CD4-positive, alpha-beta T cell treated with Interleukin-2 at 100 ng/mL for 4 hours (primary cell): Measurements from ENCODE around the gene TSFM.

ENCODE experiments used
- DNase-seq: peaks from one replicate; pipeline ENCODE4 v3.0.0-alpha.2; 2020; ENCODE audit warnings: low spot score

TSFM gene

DNA sequence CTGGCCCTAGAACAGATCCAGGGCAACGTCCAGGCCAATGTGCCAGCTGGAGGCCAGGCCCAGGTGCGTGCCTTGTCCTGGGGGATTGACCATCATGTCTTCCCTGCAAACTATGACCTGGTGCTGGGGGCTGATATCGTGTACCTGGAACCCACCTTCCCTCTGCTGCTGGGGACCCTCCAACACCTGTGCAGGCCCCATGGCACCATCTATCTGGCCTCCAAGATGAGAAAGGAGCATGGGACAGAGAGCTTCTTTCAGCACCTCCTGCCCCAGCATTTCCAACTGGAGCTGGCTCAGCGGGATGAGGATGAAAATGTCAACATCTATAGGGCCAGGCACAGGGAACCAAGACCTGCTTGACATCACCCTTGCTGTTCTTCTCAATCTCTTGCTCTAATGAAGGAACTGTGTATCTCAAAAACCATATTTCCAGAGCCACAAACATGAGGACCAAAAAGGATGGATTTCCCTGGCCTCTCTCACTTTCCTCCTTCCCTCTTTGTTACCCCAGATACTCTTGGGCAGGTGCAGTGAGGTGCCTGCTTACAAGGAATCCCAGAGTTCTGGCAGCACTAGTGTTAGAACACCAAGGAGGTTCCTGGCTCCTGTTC lies 2.2 kb upstream of the TSFM start:
- DNase-seq: no peak

DNA sequence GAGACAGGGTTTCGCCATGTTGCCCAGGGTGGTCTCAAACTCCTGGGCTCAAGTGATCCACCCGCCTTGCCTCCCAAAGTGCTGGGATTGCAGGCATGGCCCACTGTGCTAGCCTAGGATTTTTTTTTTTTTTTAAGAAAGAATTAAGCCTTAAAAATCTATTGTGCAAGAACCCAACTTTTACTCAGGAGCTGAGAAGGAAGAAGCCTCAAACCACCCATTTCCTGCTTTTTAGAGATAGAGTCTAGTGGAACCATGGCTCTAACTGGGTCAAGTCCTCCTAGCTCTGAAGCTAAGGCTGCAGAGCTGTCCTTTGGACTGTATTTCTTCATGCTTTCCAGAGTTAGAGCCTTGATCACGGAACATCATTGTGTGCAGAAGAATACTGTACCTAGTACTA lies 1.3 kb upstream of the TSFM start:
- DNase-seq: no peak

DNA sequence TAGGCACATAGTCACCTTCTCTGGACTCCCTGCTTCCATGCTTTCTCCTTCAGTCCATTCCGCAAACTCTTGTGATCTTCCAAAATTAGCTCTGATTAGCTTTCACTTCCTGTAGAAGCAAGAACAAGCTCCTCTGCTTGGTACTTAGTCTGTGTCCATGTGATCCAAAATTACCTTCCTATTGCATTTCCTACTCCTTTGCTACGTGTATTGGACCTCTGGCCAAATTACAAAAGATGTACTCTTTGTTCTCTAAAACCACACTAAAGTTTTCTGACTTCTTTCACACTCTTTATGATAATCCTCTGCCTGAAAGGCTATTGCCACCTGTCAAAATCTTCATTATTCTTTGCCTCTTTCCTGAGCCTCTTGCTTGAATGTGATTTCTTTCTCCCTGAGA lies 786 bp upstream of the TSFM start:
- DNase-seq: no peak

DNA sequence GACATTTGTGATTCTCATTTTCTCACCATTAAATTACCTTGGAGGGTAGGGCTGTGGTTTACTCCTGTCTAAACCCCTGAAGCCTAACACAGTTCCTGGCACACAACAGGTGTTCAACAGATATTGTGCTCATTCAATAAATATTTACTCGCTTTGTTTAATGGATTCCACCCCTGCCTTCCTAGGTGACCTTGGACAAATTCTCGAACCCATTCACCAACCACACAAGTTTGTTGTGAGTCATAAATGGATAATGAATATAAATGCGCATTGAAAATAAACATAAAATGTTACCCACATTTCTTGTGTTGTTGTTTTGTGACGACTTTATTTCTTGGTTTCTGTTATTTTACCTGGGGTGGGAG lies 362 bp upstream of the TSFM start:
- no peak for DNase-seq

DNA sequence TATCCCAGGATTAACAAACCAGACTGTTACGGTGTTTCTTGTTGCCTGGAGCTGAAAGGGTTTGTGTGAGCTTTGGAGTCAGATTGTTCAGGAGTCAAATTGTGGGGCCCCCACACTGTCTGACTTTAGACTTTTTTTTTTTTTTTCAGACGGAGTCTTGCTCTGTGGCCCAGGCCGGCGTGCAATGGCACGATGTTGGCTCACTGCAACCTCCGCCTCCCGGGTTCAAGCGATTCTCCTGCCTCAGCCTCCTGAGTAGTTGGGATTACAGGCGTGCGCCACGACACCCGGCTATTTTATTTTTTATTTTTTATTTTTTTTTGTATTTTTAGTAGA lies 847 bp downstream of the TSFM start:
- no peak for DNase-seq

DNA sequence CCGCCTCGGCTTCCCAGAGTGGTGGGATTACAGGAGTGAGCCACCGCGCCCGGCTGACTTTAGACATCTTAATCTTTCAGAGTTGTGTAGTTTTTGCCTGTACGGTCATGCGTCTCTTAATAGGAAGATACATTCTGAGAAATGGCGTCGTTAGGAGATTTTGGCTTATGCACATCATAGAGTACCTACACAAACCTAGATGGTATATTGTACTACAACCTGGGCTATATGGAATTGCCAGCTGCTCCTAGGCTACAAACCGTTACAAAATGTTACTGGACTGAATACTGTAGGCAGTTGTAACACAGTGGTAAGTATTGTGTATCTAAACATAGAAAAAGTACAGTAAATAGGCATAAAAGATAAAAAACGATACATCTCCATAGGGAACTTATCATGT lies 1.3 kb downstream of the TSFM start:
- DNase-seq: no peak

DNA sequence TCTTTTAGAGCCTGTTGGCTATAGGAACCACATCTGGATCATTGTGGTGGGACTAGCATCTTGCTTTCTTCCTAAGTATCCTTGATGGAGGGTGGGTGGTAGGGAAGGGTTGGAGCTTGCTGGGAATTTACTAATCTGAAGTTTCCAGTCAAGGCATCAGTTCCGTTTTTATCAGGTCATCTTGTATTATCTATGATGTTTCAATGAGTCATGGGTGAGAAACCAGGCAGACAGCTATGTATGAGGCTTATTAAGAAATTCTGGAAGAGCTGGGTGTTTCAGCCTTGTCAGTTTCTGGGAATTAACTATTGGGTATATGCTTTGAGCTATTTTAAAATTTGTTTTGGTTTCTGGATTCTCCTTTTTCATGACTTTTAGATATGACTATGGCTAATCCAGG lies 11.3 kb downstream of the TSFM start:
- DNase-seq: no peak

DNA sequence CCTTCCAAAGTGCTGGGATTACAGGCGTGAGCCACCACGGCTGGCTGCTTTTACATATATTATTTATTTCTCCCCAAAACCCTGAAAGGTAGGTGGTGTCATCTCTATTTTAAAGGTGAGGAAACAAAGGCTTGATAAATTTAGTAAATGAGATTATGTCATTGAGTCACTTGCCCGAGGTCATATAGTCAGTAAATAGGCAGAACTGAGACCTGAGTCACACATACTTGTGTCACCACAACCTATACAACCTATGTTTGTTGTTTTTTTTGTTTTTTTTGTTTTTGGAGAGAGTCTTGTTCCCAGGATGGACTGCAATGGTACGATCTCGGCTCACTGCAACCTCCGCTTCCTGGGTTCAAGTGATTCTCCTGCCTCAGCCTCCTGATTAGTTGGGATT lies 12.8 kb downstream of the TSFM start:
- no peak for DNase-seq

DNA sequence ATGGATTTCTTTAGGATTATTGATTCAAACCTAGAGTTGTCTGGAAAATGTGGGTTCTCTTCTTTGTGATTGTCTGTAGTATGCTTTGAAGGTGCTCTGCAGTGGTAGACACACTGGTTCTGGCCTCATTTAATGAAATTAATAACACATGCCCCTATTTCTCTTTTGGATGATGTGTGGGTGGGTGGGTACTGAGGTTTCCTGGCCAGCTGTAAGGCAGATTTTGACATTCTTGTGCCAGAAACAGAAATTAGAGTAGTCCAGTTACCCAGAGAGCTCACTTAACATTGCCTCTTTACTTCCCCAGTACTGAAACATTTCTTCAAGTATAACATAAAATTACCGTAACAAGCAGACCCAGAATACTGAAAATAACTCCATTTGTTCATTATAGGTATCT lies 14.4 kb downstream of the TSFM start:
- DNase-seq: no peak

DNA sequence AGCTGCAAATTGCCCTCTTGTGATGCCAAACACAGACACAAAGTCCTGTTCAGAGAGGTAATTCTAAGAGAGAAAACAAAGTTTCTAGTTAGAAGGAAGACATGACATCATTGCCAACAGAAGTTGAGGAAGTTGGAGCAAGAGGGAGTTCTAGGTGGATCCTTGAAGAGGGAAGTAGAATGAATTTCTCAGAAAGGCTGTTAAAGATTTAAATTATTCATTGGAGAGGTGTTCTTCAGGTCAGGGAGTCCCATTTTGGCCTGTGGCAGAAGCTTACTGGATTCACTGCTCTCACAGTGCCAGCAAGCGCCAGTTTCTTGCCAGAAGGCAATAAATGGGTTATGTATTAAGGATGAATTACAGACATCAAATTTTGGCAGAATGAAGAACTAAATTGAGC lies 15.3 kb downstream of the TSFM start:
- DNase-seq: no peak

DNA sequence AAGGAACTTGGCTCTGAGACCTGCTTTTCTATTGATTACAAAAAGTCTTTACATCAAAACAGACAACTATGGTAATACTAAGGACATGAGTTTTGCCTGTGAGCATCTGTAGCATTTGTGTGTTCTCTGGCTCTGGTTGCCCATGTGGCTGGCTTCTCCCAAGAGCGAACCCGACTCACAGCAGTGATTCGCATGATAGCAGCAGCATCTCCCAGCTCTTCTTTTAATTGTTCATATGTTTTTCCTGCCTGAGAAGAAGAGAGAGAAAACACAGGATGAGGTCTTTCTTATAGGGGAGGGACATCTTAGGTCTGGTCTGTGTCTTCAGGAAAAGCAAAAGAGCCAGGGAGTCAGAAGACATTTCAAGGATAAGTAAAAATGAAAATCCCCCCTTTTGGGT lies 18.4 kb downstream of the TSFM start:
- no peak for DNase-seq

DNA sequence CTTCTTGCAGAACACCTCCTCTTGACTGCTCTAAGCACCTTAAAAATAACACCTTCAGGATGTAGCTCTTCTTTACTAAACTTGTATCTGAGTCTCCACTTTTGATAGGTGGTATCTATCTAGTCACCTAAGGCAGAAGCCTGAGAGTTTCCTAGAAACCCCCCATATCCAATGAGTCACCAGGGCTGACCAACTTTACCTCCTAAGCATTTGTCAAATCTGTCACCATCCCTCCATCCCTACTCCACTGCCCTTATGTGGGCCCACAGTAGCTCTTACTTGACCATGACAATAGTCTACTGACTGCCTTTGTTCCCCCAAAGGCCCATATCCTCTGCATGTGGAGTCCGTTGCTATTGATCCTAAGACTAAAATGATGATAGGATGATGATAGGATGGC lies 20.0 kb downstream of the TSFM start:
- DNase-seq: no peak

DNA sequence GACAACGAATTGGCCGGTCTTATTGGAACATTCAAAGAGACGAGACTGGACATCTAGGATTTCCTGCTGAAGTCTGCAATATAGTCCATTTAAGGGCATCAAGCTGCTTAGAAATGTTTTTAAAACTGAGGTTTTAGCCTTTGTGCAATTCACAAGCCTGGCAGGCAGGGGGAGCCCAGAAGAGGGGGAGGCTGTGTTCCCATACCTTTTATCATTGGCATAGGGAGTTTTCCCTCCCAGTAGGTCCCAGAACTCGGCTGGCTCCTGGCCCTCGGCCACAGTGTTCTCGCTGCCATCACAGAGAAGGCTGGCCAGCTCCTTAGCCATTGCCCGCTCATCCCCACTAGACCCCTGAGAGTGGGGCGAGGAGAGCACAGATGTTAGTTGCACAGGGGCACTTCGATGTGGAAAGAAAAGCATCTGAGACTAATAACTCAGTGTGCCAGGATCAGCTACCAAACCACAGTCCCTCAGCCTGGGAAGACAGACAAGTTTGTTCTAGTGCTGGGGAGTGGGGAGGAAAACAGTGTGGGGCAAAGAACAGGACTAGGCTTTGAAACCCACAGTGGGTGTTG lies 20.8 kb downstream of the TSFM start:
- peak; percentile 29 for DNase-seq

DNA sequence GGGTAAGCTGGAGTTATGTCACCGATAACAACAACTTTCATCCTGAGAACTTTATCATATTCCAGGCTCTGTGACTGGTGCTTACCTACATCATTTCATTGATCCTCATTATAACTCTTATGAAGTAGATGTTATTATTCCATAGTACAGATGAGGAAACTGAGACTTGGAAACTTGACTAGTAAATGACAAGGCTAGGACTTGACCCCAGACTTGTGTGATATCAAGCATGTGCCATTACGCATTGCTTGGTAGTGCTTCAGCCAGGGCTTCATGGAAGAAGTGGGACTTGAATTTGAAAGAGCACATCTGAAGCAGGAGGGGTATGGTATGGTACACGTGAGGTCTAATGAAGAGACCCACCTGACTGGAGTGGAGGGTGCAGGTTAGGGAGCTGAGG lies 24.1 kb downstream of the TSFM start:
- no peak for DNase-seq

DNA sequence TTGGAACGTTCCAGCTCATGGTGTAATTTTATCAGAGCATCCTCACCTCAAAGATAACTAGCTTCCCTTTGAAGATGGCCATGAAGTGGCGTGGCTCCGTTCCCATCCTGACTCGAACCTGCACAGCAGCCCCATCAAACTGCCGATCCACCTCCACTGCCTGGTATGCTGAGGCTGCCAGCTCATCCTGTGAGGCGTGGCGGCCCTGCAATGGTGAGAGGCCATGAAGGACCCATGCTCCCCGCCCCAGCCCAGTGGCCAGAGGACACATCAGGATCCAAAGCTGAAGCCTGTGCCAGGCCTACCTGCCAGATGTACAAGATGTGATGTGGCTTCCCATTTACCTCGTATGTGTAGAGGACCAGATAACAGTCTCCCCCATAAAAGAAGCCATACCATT lies 24.7 kb downstream of the TSFM start:
- no peak for DNase-seq

DNA sequence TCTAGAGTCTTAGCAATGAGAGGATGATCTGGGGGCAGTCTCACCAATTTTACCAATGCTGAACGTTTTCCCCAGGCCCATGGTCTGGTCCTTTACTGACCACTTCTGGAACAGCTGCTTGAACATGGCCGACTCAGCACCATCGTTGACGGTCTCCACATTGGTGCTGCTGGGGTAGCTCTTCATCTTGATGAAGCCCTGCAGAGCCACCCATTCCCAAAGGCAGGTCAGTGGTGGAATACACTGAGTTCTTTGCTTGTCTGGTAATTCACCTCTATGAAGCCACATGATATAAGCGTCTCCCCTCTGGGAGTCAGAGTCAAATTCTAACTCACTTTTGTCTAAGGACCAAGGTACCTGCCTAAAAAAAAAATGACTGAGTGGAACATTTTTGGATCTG lies 25.8 kb downstream of the TSFM start:
- DNase-seq: no peak

DNA sequence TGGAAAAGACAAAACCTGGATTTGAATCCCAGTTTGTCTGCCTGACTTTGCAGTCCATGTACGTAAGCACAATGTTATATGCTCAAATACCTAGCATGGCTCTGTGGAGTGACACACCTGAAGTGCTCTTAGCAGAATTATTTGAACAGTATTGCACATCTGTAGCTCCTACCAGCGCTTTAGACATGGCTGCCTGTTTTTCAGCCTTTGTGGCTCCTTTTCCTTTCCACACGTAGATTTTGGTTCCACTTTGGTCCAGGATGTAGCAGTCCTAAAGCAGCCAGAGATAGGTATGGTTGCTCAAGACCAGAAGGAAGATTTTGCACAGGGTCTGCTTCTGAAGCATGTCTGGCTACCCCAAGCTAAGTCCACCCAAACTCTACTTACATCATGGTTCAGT lies 26.8 kb downstream of the TSFM start:
- DNase-seq: no peak

DNA sequence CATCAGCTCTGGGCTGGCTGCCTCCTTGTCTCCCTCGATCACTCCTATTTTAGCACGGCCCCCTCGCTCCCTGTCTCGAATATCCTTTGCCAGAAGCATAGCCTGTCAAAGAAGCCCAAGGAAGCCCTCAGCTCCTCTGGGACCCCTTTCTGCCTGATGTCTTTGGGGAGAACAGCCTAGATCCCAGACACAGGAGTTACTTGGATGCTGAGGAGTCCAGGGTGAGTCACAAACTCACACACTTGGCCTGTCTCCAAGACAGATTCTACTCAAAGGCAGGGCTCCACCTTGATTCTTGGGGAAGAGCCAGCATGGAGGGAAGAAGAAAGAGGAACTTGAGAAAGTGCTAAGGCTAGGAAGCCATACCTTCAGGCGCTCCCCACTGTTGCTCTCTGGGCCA lies 27.9 kb downstream of the TSFM start:
- DNase-seq: no peak

DNA sequence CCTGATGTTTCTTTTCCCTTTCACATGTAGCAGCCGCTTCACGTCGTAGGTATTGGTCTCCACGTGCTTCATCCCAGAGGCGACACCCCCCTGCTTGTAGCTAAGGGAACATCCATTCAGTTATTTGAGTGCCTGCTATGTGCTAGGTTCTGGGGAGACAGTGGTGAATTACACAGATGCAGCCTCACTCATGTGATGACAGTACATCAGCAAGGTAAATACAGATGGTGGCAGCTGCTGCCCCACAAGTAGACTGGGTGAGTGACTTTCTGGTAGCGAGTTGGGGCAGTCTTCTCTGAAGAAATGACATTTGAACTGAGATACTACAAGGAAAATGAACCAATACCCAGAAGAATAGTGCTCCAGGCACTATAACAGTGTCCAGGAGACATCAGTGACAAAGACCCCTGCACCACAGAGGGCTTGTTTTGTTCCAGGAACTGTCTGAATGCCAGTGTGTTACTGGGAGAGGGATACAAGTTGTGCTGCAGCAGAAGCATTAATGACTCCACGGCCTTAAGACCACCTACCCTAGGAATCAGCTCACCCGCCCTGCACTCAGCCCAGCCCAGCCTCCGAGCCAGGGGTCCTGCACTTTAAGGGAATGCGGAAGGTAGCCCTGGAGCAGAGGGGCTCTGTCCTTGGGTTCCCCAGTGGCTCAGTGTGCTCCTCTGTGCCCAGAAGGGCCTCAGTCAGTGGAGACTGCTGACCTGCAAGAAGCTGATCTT lies 28.6 kb downstream of the TSFM start:
- no peak for DNase-seq

DNA sequence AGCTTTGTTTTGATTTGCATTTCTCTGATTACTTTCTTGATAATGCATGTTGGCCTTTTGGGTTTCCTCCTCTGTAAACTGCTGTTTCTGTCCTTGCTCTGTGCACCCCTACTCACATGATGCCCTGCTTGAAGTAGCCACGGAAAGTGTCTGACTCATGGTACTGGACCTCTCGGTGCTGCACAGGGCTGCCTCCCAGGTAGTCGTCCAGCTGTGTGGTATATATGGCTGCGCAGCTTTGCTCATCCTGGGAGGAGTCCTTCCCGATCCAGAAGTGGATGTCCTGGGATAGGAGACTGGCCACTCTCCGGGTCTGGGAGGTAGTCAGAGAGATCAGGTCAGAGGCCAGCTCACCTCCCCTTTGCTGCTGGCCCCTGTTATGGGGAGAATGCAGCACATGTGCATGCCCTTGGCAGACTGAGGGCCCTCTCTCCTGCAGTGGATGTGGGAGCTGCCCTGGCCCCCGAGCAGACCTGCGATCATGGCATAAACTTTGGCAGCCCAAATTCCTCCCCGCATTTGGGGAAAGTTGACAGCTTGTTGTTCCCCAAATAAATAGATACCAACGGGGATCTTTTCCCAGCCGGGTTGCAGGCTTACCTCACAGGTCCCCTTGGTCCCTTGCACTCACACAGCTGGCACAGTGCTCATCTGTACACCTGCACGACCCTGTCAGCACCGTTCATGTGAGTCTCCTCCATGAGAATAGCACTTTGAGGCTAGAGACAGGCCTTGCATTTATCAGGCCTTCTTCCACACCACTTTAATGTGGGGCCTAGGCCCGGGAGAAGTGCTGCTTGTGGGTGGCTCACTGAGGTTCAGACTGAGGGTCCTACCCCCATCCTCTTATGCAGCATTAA lies 30.8 kb downstream of the TSFM start:
- no peak for DNase-seq

DNA sequence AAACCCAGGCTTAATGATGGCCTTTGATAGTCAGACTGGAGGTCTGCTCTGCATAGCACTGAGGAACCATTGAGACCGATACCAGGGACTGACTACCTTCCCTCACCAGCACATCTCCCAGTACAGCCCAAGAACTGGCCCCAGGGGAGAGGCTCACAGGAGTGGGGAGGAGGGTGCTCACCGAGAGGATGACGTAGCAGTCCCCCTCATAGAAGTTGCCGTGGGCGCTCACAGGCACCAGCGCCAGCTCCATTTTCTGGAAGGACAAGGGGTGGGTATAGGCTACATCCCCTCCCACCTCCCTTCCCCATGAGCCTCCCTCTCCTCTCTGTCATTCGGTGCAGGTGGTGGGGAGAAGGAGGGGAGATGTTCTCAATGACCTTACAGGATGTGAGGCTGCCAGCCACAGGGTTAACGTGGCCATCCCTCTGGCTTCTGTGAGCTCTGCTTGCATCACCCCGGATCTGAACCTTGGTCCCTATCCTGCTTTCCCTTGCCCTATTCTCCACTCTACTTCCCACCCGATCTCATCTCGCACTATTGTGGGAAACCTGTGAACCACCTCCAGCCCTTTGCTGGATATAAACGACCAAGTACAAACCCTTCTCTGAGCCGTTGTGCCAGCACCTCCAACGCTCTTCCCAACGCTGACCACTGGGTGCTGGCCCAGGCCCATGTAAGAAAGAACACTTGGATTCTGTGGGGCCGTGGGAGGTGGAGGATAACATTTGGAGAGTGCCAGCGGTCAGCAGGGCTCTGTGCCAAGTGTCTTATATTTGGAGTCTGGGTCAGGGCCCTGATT lies 31.6 kb downstream of the TSFM start:
- DNase-seq: no peak
